GM18520 (cell line): Measurements from ENCODE around the gene AK5.
A peak's percentile ranks its signal among the peaks of the same experiment; 100 is the strongest.

Source experiments
- ATAC-seq: cut with Tn5 transposase; IDR thresholded peaks from one replicate; pipeline ENCODE4 v1.9.1; 2021; ENCODE audit not compliant: unreplicated experiment

AK5 gene

GRCh38 chr1:77538956-77539518, 257.2 kb downstream of the AK5 start:
- ATAC-seq: peak; percentile 41

GRCh38 chr1:77539519-77540142, 257.8 kb downstream of the AK5 start:
- ATAC-seq: no peak

GRCh38 chr1:77540501-77541161, 258.8 kb downstream of the AK5 start:
- ATAC-seq: no peak

GRCh38 chr1:77541162-77541545, 259.3 kb downstream of the AK5 start:
- ATAC-seq: no peak

GRCh38 chr1:77542813-77543420, 261.1 kb downstream of the AK5 start:
- no peak for ATAC-seq

GRCh38 chr1:77543822-77544448, 262.1 kb downstream of the AK5 start:
- no peak for ATAC-seq

- no peak for ATAC-seq
These were observed 263.0 kb downstream of the AK5 start for GRCh38 chr1:77544845-77545244.

GRCh38 chr1:77545970-77546369, 264.2 kb downstream of the AK5 start:
- no peak for ATAC-seq

GRCh38 chr1:77546890-77547289, 265.1 kb downstream of the AK5 start:
- no peak for ATAC-seq

- ATAC-seq: no peak
These were observed 266.5 kb downstream of the AK5 start for GRCh38 chr1:77548285-77548684.

- ATAC-seq: no peak
These were observed 268.3 kb downstream of the AK5 start for GRCh38 chr1:77550135-77550534.

- ATAC-seq: no peak
These were observed 270.8 kb downstream of the AK5 start for GRCh38 chr1:77552626-77553025.

GRCh38 chr1:77553568-77554291, 271.9 kb downstream of the AK5 start:
- ATAC-seq: no peak

GRCh38 chr1:77556045-77556444, 274.2 kb downstream of the AK5 start:
- no peak for ATAC-seq

- ATAC-seq: no peak
These were observed 275.2 kb downstream of the AK5 start for GRCh38 chr1:77557053-77557452.

GRCh38 chr1:77558591-77559164, 276.9 kb downstream of the AK5 start:
- no peak for ATAC-seq

- no peak for ATAC-seq
These were observed 278.9 kb downstream of the AK5 start for GRCh38 chr1:77560741-77561140.

GRCh38 chr1:77562596-77563150, 280.9 kb downstream of the AK5 start:
- no peak for ATAC-seq

GRCh38 chr1:77565321-77565720, 283.5 kb downstream of the AK5 start:
- ATAC-seq: no peak

- ATAC-seq: no peak
These were observed 289.8 kb downstream of the AK5 start for GRCh38 chr1:77571642-77572041.
